BJ (cell line): ENCODE results near the gene KNG1. TPM values are rescaled to one million over a fixed set of nuclear protein-coding genes. Genes with fewer than 3 reads are reported as not detected.
"Not testable (repeated sequence)": the region's sequence is repeated elsewhere in the genome, so short reads cannot be mapped to it uniquely, and the experiment has no call there.

ENCODE experiments used
- CTCF ChIA-PET: fragments of 350-600 bp; formaldehyde crosslinking; extraction: SDS; loops from one replicate; lab custom pipeline; 2021; ENCODE audit warnings: antibody characterized with exemption, inconsistent platforms; lab: Yijun Ruan, JAX
- POLR2A ChIA-PET: fragments of 300-600 bp; sonication (Branson Sonifier 250); formaldehyde crosslinking; extraction: SDS; loops from one replicate; lab custom pipeline; 2021; ENCODE audit warnings: antibody characterized with exemption; lab: Charles Lee
- DNase-seq: peaks from one replicate; pipeline ENCODE4 v3.0.0-alpha.2; 2011; ENCODE audit warnings: low read depth
- H3K27me3 ChIP-seq: 2 replicates; pipeline ENCODE4 v1.6.0; 2011; ENCODE audit warnings: low read length; ENCODE audit not compliant: control insufficient read depth, insufficient read depth
- H3K36me3 ChIP-seq: 2 replicates; pipeline ENCODE4 v1.5.1; 2011; ENCODE audit warnings: low read length; ENCODE audit not compliant: control insufficient read depth, insufficient read depth
- H3K4me3 ChIP-seq: 2 replicates; pipeline ENCODE4 v1.5.1; 2011; ENCODE audit warnings: low read depth, mild to moderate bottlenecking, control low read depth, low read length
- CTCF ChIP-seq: IDR thresholded peaks from 2 replicates; pipeline ENCODE4 v1.5.1; 2011; ENCODE audit warnings: low read depth, mild to moderate bottlenecking, control low read depth, inconsistent platforms, low read length, moderate library complexity; ENCODE audit not compliant: insufficient read depth
- polyA plus RNA-seq: library from polyadenylated mRNA; depleted of rRNA; stranded (reverse); fragments of >200 nt; gene quantifications from 2 replicates; pipeline ENCODE4 v1.2.3, GENCODE V29; 2011

The KNG1 gene
- polyA plus RNA-seq, 1 experiment, result not detected

GRCh38 chr3:186687120-186687651 lies 30.0 kb upstream of the KNG1 start:
- ChIA-PET POLR2A (no interaction called here), CTCF (no interaction called here)
- Histone ChIP-seq H3K4me3 (no peak overlapping the region), H3K27me3 (peaks cover 1% of the 10 kb centered on the region; the same call in 1 of the 2 replicates), H3K36me3 (no peaks in the 10 kb centered on the region)
- TF ChIP-seq CTCF, result no peak
- DNase-seq, result no peak

GRCh38 chr3:186690304-186690703 lies 26.9 kb upstream of the KNG1 start:
- H3K27me3 ChIP-seq, CTCF ChIA-PET, H3K36me3 ChIP-seq, H3K4me3 ChIP-seq, DNase-seq, POLR2A ChIA-PET: not testable (repeated sequence)

GRCh38 chr3:186691676-186692075 lies 25.5 kb upstream of the KNG1 start:
- Histone ChIP-seq H3K4me3 (no peak overlapping the region), H3K27me3 (peaks cover 2% of the 10 kb centered on the region; the same call in 1 of the 2 replicates), H3K36me3 (no peaks in the 10 kb centered on the region)
- ChIA-PET CTCF (no interaction called here), POLR2A (no interaction called here)
- no peak for TF ChIP-seq CTCF
- no peak for DNase-seq

GRCh38 chr3:186693843-186694242 lies 23.3 kb upstream of the KNG1 start:
- ChIA-PET POLR2A (no interaction called here), CTCF (no interaction called here)

GRCh38 chr3:186694288-186695032 lies 22.7 kb upstream of the KNG1 start:
- ChIA-PET CTCF (no interaction called here), POLR2A (no interaction called here)

More at GRCh38 chr3:186693843-186694242, 23.3 kb upstream of the KNG1 start:
- Histone ChIP-seq H3K36me3 (no peaks in the 10 kb centered on the region), H3K4me3 (no peak overlapping the region), H3K27me3 (peaks cover 3% of the 10 kb centered on the region; the same call in 1 of the 2 replicates)
- no peak for TF ChIP-seq CTCF
- no peak for DNase-seq

More at GRCh38 chr3:186694288-186695032, 22.7 kb upstream of the KNG1 start:
- no peak for TF ChIP-seq CTCF
- peaks cover 3% of the 10 kb centered on the region; the same call in 1 of the 2 replicates for H3K27me3 ChIP-seq
- H3K36me3 ChIP-seq, result no peaks in the 10 kb centered on the region
- H3K4me3 ChIP-seq, result no peak overlapping the region
- no peak for DNase-seq
